HepG2 (cell line): ENCODE results near the gene EMID1. TPM values are rescaled to one million over a fixed set of nuclear protein-coding genes. Genes with fewer than 3 reads are reported as not detected.
A peak's percentile ranks its signal among the peaks of the same experiment; 100 is the strongest.

Experiments used
- ASH2L ChIP-seq: fragments of 300-600, 200-600 bp; sonication (generic); IDR thresholded peaks from 2 replicates; pipeline ENCODE4 v1.7.0; 2017; ENCODE audit warnings: low read depth, mild to moderate bottlenecking, moderate library complexity, mixed read lengths, low read length; ENCODE audit not compliant: insufficient read length
- GTF3A ChIP-seq: sonication (generic); formaldehyde crosslinking; conservative IDR thresholded peaks from 2 replicates; pipeline ENCODE4 v1.4.0; 2020; ENCODE audit warnings: mild to moderate bottlenecking, missing genetic modification reagents
- HNF4G ChIP-seq, 2 experiments: sonication (generic) in 1 of 2; formaldehyde crosslinking in 1 of 2; IDR thresholded peaks; 2 replicates each; pipeline versions ENCODE4 v1.4.0 to v1.6.1; 2011 to 2020; ENCODE audit warnings: borderline replicate concordance in 2 of 2, low read depth in 2 of 2, mild to moderate bottlenecking in 2 of 2, low read length in 1 of 2, missing genetic modification reagents in 1 of 2, moderate library complexity in 1 of 2
- HOXA3 ChIP-seq: sonication (generic); formaldehyde crosslinking; IDR thresholded peaks from 2 replicates; pipeline ENCODE4 v1.5.0; 2020; ENCODE audit warnings: missing genetic modification reagents
- KDM2A ChIP-seq: sonication (generic); formaldehyde crosslinking; IDR thresholded peaks from 2 replicates; pipeline ENCODE4 v1.4.0; 2020; ENCODE audit warnings: low read depth, missing genetic modification reagents, borderline replicate concordance
- MTF2 ChIP-seq: sonication (generic); formaldehyde crosslinking; IDR thresholded peaks from 2 replicates; pipeline ENCODE4 v1.5.0; 2020; ENCODE audit warnings: missing genetic modification reagents, borderline replicate concordance
- NR2F6 ChIP-seq, 2 experiments: IDR thresholded peaks; 2 replicates each; pipeline ENCODE4 v1.6.1; 2016; ENCODE audit warnings: antibody characterized with exemption in 1 of 2, mild to moderate bottlenecking in 1 of 2
- PTBP1 ChIP-seq: fragments of 200-400 bp; formaldehyde crosslinking; IDR thresholded peaks from 2 replicates; pipeline ENCODE4 v1.6.1; 2018; ENCODE audit warnings: low read length, low read depth; ENCODE audit not compliant: poor library complexity, severe bottlenecking
- RFXAP ChIP-seq: sonication (generic); formaldehyde crosslinking; IDR thresholded peaks from 2 replicates; pipeline ENCODE4 v1.4.0; 2020; ENCODE audit warnings: missing genetic modification reagents, borderline replicate concordance
- SMC3 ChIP-seq: IDR thresholded peaks from 2 replicates; pipeline ENCODE4 v1.6.1; 2011; ENCODE audit warnings: low read length, improper control_type of control experiment
- TEAD3 ChIP-seq: optimal IDR thresholded peaks from 2 replicates; pipeline ENCODE3; 2016; ENCODE audit warnings: borderline replicate concordance
- ZNF10 ChIP-seq: sonication (generic); formaldehyde crosslinking; IDR thresholded peaks from 2 replicates; pipeline ENCODE4 v1.4.0; 2020; ENCODE audit warnings: mild to moderate bottlenecking, low read depth, missing genetic modification reagents, borderline replicate concordance
- ZNF451 ChIP-seq: sonication (generic); formaldehyde crosslinking; IDR thresholded peaks from 2 replicates; pipeline ENCODE4 v1.5.0; 2020; ENCODE audit warnings: mild to moderate bottlenecking, missing genetic modification reagents
- ZNF496 ChIP-seq: sonication (generic); formaldehyde crosslinking; IDR thresholded peaks from 2 replicates; pipeline ENCODE4 v1.8.1; 2023; ENCODE audit warnings: mild to moderate bottlenecking, moderate library complexity, missing genetic modification reagents; ENCODE audit not compliant: insufficient replicate concordance
- ZNF501 ChIP-seq: sonication (generic); formaldehyde crosslinking; IDR thresholded peaks from 2 replicates; pipeline ENCODE4 v1.5.1; 2020; ENCODE audit warnings: mild to moderate bottlenecking, moderate library complexity, missing genetic modification reagents
- polyA plus RNA-seq, 8 experiments: library from polyadenylated mRNA; depleted of rRNA in 3 of 8; stranded (reverse) in 7 of 8; unstranded in 1 of 8; fragments of >200 nt; fragmentation: Illumina TruSeq in 4 of 8; extraction: Trizol in 4 of 8; gene quantifications; 2 replicates each; pipeline versions ENCODE4 v1.2.1 to v1.2.3, GENCODE V29; 2011 to 2016; ENCODE audit warnings: low read depth in 4 of 8, missing spikeins in 1 of 8, mixed read lengths in 1 of 8; ENCODE audit not compliant: insufficient read depth in 1 of 8
- total RNA-seq, 5 experiments: library from RNA; depleted of rRNA; stranded (reverse); fragments of >200 nt; fragmentation: Illumina TruSeq; extraction: Trizol; gene quantifications; 2 replicates each; pipeline ENCODE4 v1.2.3, GENCODE V29; 2016; ENCODE audit warnings: low read depth in 1 of 5
- TF ChIP-seq, protein P1 (sequence below): sonication (generic); formaldehyde crosslinking; IDR thresholded peaks from 2 replicates; pipeline ENCODE4 v1.5.0; 2020; ENCODE audit warnings: mild to moderate bottlenecking, missing genetic modification reagents
- TF ChIP-seq, protein P2 (sequence below): sonication (generic); formaldehyde crosslinking; IDR thresholded peaks from 2 replicates; pipeline ENCODE4 v1.5.0; 2020; ENCODE audit warnings: mild to moderate bottlenecking, missing genetic modification reagents

Gene EMID1
- total and polyA plus RNA-seq, 2 of the 13 experiments (the other 11 are each of a cell fraction or from before 2014, with no cell fraction given): 0.45 to 0.82 TPM

DNA sequence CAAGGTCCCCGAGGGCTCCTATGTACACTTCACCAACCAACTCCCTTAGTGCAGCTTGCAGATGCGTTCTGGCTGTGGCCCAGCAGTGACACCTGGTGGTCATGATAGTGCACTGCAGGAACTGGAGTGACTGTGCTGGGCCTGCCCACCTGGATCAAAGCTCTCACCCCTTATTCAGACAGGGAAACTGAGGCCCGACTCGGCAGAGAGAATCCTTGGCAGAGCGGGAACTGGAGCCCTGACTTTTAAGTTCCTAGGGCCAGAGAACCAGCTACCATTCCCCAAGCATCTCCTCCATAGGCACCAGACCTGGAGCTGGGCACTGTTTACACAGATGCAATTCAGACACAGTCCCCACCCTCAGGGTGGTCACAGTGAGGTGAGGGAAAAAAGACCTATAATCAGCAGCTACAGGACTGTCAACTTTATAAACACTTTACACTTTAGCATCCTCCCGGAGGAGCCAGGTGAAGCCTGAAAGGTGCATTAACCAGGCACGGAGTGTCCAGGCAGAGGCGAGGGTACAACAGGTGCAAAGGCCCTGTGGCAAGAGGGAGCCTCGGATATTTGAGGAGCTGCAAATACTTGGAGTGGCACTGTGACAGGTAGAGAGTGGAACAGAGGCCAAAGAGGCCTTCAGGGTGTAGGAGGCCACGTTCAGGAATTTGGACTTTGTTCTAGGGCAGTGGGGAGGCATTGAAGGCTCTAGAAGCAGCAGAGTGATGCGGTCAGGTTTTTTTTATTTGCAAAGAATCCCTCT is 40.1 kb downstream of the EMID1 start (continued):
- TF ChIP-seq PTBP1: no peak
- TF ChIP-seq SMC3: peak; percentile 91
- TF ChIP-seq ZNF501 (CRISPR knock-in tag): 0 out of 2 replicates have a peak, but pooled peaks have one; percentile 12
- no peak for TF ChIP-seq ZNF496 (CRISPR knock-in tag)
- TF ChIP-seq ZNF451: no peak
- TF ChIP-seq HOXA3 (CRISPR knock-in tag): 0 out of 2 replicates have a peak, but pooled peaks have one; percentile 18
- no peak for TF ChIP-seq ZNF10 (CRISPR knock-in tag)
- TF ChIP-seq NR2F6 (IDR thresholded peaks at IDR 0.05): no peak
- no peak for TF ChIP-seq NR2F6 (CRISPR knock-in tag; IDR thresholded peaks at IDR 0.05)
- TF ChIP-seq ASH2L: peak; percentile 53
- TF ChIP-seq TEAD3 (CRISPR knock-in tag): peak; percentile 67
- TF ChIP-seq RFXAP (CRISPR knock-in tag): no peak
- peak; percentile 50; the same call in 1 of the 2 replicates for TF ChIP-seq HNF4G (IDR thresholded peaks at IDR 0.05; ENCODE audit: borderline replicate concordance, low read depth, low read length)
- TF ChIP-seq HNF4G (CRISPR knock-in tag; IDR thresholded peaks at IDR 0.05; ENCODE audit: borderline replicate concordance, low read depth): no peak
- TF ChIP-seq KDM2A (CRISPR knock-in tag): peak; percentile 76
- no peak for TF ChIP-seq MTF2 (CRISPR knock-in tag)
- TF ChIP-seq, protein P1, sequence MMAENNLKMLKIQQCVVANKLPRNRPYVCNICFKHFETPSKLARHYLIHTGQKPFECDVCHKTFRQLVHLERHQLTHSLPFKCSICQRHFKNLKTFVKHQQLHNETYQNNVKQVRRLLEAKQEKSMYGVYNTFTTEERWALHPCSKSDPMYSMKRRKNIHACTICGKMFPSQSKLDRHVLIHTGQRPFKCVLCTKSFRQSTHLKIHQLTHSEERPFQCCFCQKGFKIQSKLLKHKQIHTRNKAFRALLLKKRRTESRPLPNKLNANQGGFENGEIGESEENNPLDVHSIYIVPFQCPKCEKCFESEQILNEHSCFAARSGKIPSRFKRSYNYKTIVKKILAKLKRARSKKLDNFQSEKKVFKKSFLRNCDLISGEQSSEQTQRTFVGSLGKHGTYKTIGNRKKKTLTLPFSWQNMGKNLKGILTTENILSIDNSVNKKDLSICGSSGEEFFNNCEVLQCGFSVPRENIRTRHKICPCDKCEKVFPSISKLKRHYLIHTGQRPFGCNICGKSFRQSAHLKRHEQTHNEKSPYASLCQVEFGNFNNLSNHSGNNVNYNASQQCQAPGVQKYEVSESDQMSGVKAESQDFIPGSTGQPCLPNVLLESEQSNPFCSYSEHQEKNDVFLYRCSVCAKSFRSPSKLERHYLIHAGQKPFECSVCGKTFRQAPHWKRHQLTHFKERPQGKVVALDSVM (CRISPR knock-in tag): peak; percentile 61; the same call in 1 of the 2 replicates
- no peak for TF ChIP-seq GTF3A (CRISPR knock-in tag)
- TF ChIP-seq, protein P2, sequence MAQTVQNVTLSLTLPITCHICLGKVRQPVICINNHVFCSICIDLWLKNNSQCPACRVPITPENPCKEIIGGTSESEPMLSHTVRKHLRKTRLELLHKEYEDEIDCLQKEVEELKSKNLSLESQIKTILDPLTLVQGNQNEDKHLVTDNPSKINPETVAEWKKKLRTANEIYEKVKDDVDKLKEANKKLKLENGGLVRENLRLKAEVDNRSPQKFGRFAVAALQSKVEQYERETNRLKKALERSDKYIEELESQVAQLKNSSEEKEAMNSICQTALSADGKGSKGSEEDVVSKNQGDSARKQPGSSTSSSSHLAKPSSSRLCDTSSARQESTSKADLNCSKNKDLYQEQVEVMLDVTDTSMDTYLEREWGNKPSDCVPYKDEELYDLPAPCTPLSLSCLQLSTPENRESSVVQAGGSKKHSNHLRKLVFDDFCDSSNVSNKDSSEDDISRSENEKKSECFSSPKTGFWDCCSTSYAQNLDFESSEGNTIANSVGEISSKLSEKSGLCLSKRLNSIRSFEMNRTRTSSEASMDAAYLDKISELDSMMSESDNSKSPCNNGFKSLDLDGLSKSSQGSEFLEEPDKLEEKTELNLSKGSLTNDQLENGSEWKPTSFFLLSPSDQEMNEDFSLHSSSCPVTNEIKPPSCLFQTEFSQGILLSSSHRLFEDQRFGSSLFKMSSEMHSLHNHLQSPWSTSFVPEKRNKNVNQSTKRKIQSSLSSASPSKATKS (CRISPR knock-in tag): 0 out of 2 replicates have a peak, but pooled peaks have one; percentile 33
